SK-N-SH (cell line): ENCODE measurements around the gene ZNF23. TPM values are rescaled to one million over a fixed set of nuclear protein-coding genes. Genes with fewer than 3 reads are reported as not detected.

Source experiments
- CTCF ChIA-PET: fragments of 300-600, 350-600 bp; formaldehyde crosslinking; extraction: SDS; loops from one replicate; lab custom pipeline; 2021; lab: Yijun Ruan, JAX
- POLR2A ChIA-PET: fragments of 350-600 bp; sonication (Branson Sonifier 250); formaldehyde crosslinking; extraction: SDS; loops from one replicate; lab custom pipeline; 2020; ENCODE audit warnings: antibody characterized with exemption, inconsistent platforms; lab: Yijun Ruan, JAX
- DNase-seq: peaks from one replicate; pipeline ENCODE4 v3.0.0; 2012
- H2AFZ ChIP-seq: fragments of 200-600 bp; sonication (generic); 2 replicates; pipeline ENCODE4 v1.8.1; 2016; ENCODE audit warnings: antibody characterized with exemption, mild to moderate bottlenecking, low read depth
- H3F3A ChIP-seq: fragments of 200-600 bp; sonication (generic); replicated peaks from 2 replicates; pipeline ENCODE3; 2016; ENCODE audit warnings: antibody characterized with exemption, mild to moderate bottlenecking; ENCODE audit not compliant: insufficient read depth
- H3K27ac ChIP-seq, 2 experiments: fragments of 200-500 bp in 1 of 2; fragments of 200-600 bp in 1 of 2; sonication (Bioruptor generic) in 1 of 2; sonication (generic), shearing (Covaris generic) in 1 of 2; 2 replicates each; pipeline versions ENCODE4 v1.5.1 to v1.6.1; 2014 to 2016; ENCODE audit warnings: low read depth in 2 of 2, inconsistent platforms in 1 of 2, low read length in 1 of 2, mild to moderate bottlenecking in 1 of 2, mixed read lengths in 1 of 2
- H3K27me3 ChIP-seq: fragments of 200-600 bp; sonication (generic), shearing (Covaris generic); 2 replicates; pipeline ENCODE4 v1.6.1; 2016; ENCODE audit warnings: mixed run types; ENCODE audit not compliant: insufficient read depth
- H3K36me3 ChIP-seq, 2 experiments: fragments of 200-500 bp in 1 of 2; fragments of 200-600 bp in 1 of 2; sonication (Bioruptor generic) in 1 of 2; sonication (generic) in 1 of 2; replicated peaks in 1 of 2; 2 replicates each; pipeline versions ENCODE3 to v1.5.1; 2014 to 2016; ENCODE audit warnings: low read length in 1 of 2, mild to moderate bottlenecking in 1 of 2; ENCODE audit not compliant: insufficient read depth in 2 of 2, control insufficient read depth in 1 of 2
- H3K4me1 ChIP-seq, 2 experiments: fragments of 200-500 bp in 1 of 2; fragments of 200-600 bp in 1 of 2; sonication (Bioruptor generic) in 1 of 2; sonication (generic), shearing (Covaris generic) in 1 of 2; 2 replicates each; pipeline versions ENCODE4 v1.5.1 to v1.6.1; 2014 to 2016; ENCODE audit warnings: low read depth in 1 of 2, low read length in 1 of 2, mixed run types in 1 of 2; ENCODE audit not compliant: insufficient read depth in 2 of 2, control insufficient read depth in 1 of 2
- H3K4me2 ChIP-seq: fragments of 200-600 bp; sonication (generic), shearing (Covaris generic); 2 replicates; pipeline ENCODE4 v1.6.1; 2017; ENCODE audit warnings: mixed run types
- H3K4me3 ChIP-seq, 2 experiments: fragments of 200-500 bp in 1 of 2; fragments of 200-600 bp in 1 of 2; sonication (Bioruptor generic) in 1 of 2; sonication (generic), shearing (Covaris generic) in 1 of 2; 2 replicates each; pipeline versions ENCODE4 v1.5.1 to v1.8.1; 2014 to 2016; ENCODE audit warnings: low read depth in 2 of 2, inconsistent platforms in 1 of 2, low read length in 1 of 2, mild to moderate bottlenecking in 1 of 2, mixed read lengths in 1 of 2, moderate library complexity in 1 of 2
- H3K79me2 ChIP-seq: fragments of 200-600 bp; sonication (generic); 2 replicates; pipeline ENCODE4 v1.8.1; 2017; ENCODE audit warnings: mild to moderate bottlenecking; ENCODE audit not compliant: insufficient read depth
- H3K9ac ChIP-seq: fragments of 200-600 bp; sonication (generic); 2 replicates; pipeline ENCODE4 v1.6.1; 2017; ENCODE audit warnings: mixed run types
- H3K9me2 ChIP-seq: fragments of 200-600 bp; sonication (generic); 2 replicates; pipeline ENCODE4 v1.6.1; 2017; ENCODE audit warnings: mixed run types
- H3K9me3 ChIP-seq: fragments of 200-600 bp; sonication (generic); 2 replicates; pipeline ENCODE4 v1.6.1; 2017; ENCODE audit warnings: mixed run types, mild to moderate bottlenecking, moderate library complexity
- H4K20me1 ChIP-seq: fragments of 200-600 bp; sonication (generic); 2 replicates; pipeline ENCODE4 v1.6.1; 2017; ENCODE audit warnings: mild to moderate bottlenecking, mixed run types; ENCODE audit not compliant: insufficient read depth
- ELF1 ChIP-seq: IDR thresholded peaks from 2 replicates; pipeline ENCODE4 v1.4.0; 2012
- EZH2phosphoT487 ChIP-seq: fragments of 200-600 bp; sonication (generic); IDR thresholded peaks from 2 replicates; pipeline ENCODE4 v1.6.1; 2017; ENCODE audit warnings: low read depth, mixed run types, mild to moderate bottlenecking, antibody characterized with exemption, moderate library complexity, borderline replicate concordance
- FOXM1 ChIP-seq: IDR thresholded peaks from 2 replicates; pipeline ENCODE4 v1.4.0; 2012; ENCODE audit warnings: low read depth, mild to moderate bottlenecking
- GATA2 ChIP-seq: sonication (generic); formaldehyde crosslinking; IDR thresholded peaks from 2 replicates; pipeline ENCODE4 v1.5.0; 2020; ENCODE audit warnings: mild to moderate bottlenecking, missing genetic modification reagents
- JUND ChIP-seq: IDR thresholded peaks from 2 replicates; pipeline ENCODE4 v1.4.0; 2012
- MAX ChIP-seq: IDR thresholded peaks from 2 replicates; pipeline ENCODE4 v1.4.0; 2012; ENCODE audit warnings: low read depth
- MEF2A ChIP-seq: IDR thresholded peaks from 2 replicates; pipeline ENCODE4 v1.4.0; 2012; ENCODE audit warnings: low read depth, borderline replicate concordance
- NFIC ChIP-seq: IDR thresholded peaks from 2 replicates; pipeline ENCODE4 v1.4.0; 2012; ENCODE audit warnings: borderline replicate concordance
- PBX3 ChIP-seq: IDR thresholded peaks from 2 replicates; pipeline ENCODE4; 2012
- TAF1 ChIP-seq: IDR thresholded peaks from 2 replicates; pipeline ENCODE4 v1.6.1; 2012; ENCODE audit warnings: low read depth, mild to moderate bottlenecking, low read length, moderate library complexity, borderline replicate concordance
- USF2 ChIP-seq: fragments of 150-350 bp; IDR thresholded peaks from 2 replicates; pipeline ENCODE4 v1.6.1; 2017; ENCODE audit warnings: antibody characterized with exemption, low read length, low read depth, borderline replicate concordance
- YY1 ChIP-seq: IDR thresholded peaks from 2 replicates; pipeline ENCODE4 v1.4.0; 2012; ENCODE audit warnings: low read depth, mild to moderate bottlenecking
- ZBTB33 ChIP-seq: IDR thresholded peaks from 2 replicates; pipeline ENCODE4 v1.4.0; 2012; ENCODE audit warnings: low read depth, borderline replicate concordance
- WGBS: methylation state at CpG from one replicate; pipeline ENCODE4 v1.1.6; 2017; ENCODE audit warnings: low lambda C conversion rate; 5-methylcytosine and 5-hydroxymethylcytosine counted together
- polyA plus RNA-seq, 3 experiments: library from polyadenylated mRNA; depleted of rRNA; stranded (reverse); fragments of >200 nt; gene quantifications; 2 replicates each; pipeline ENCODE4 v1.2.3, GENCODE V29; 2012
- TF ChIP-seq, protein P1 (sequence below): fragments of 150-350 bp; IDR thresholded peaks from 2 replicates; pipeline ENCODE4 v1.6.1; 2016; ENCODE audit warnings: mild to moderate bottlenecking, low read depth, low read length

The ZNF23 gene
- polyA plus RNA-seq, 1 of the 3 experiments (the other 2 are of a cell fraction) = 7.3 TPM

DNA sequence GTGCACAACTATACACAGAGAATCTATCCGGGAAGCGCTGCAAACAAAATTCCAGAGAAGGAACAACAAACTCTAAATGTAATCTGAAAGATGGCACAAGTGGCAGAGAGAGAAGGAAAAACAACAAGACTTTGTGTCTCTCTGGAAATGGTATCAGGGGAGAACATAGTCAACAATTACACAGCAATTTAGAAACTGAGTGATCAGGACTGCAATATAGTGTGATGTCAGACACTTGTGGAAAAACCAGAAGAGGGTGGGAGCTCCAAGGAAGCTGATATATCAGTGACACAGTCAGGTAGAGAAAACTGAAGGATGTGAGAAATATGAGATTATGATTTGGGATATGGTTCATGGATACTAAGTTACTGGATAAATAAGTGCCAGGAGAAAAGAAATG lies 18.9 kb upstream of the ZNF23 start:
- DNase-seq = no peak
- Histone ChIP-seq H3K9me3 (no peaks in the 10 kb centered on the region; the same call in 1 of the 2 replicates), H3K36me3 (peaks cover 23 to 29% of the 10 kb centered on the region in 2 experiments), H3K4me3 (no peak overlapping the region), H3K4me1 (peaks cover 0 to 8% of the 10 kb centered on the region in 2 experiments; a peak in 2 of 4 replicates), H3K27ac (no peak overlapping the region), H4K20me1 (no peaks in the 10 kb centered on the region), H3K9ac (no peak overlapping the region), H2AFZ (no peak overlapping the region), H3K4me2 (no peak overlapping the region), H3F3A (peaks cover 15% of the 10 kb centered on the region), H3K79me2 (peaks cover 11% of the 10 kb centered on the region), H3K9me2 (no peaks in the 10 kb centered on the region), H3K27me3 (no peaks in the 10 kb centered on the region)
- POLR2A ChIA-PET = interaction anchor here (1.6 kb wide), 1 partner anchor 19 kb away, joined by 4 read pairs; the partner anchor contains the start of gene ZNF23
- TF ChIP-seq EZH2phosphoT487 (no peak), YY1 (no peak), PBX3 (no peak), MAX (no peak), MEF2A (no peak), USF2 (no peak), JUND (no peak), ELF1 (no peak), FOXM1 (no peak), GATA2 (CRISPR knock-in tag) (no peak), NFIC (no peak), ZBTB33 (no peak), TAF1 (no peak)
- TF ChIP-seq, protein P1, sequence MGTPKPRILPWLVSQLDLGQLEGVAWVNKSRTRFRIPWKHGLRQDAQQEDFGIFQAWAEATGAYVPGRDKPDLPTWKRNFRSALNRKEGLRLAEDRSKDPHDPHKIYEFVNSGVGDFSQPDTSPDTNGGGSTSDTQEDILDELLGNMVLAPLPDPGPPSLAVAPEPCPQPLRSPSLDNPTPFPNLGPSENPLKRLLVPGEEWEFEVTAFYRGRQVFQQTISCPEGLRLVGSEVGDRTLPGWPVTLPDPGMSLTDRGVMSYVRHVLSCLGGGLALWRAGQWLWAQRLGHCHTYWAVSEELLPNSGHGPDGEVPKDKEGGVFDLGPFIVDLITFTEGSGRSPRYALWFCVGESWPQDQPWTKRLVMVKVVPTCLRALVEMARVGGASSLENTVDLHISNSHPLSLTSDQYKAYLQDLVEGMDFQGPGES = no peak
- CTCF ChIA-PET = interaction anchor here (0.6 to 3.7 kb wide), 2 partner anchors 18 to 19 kb away, joined by 3 to 19 read pairs; partner anchors contain the start of gene ZNF23
- 95% methylated on average over 2 of the region's 2 CpGs for WGBS
